ENCODE data around the gene LINGO3. TPM values are rescaled to one million over a fixed set of nuclear protein-coding genes. Genes with fewer than 3 reads are reported as not detected.

Gene LINGO3
- total RNA-seq, 1 donor from 2014 or later, result 0.26 TPM

DNA sequence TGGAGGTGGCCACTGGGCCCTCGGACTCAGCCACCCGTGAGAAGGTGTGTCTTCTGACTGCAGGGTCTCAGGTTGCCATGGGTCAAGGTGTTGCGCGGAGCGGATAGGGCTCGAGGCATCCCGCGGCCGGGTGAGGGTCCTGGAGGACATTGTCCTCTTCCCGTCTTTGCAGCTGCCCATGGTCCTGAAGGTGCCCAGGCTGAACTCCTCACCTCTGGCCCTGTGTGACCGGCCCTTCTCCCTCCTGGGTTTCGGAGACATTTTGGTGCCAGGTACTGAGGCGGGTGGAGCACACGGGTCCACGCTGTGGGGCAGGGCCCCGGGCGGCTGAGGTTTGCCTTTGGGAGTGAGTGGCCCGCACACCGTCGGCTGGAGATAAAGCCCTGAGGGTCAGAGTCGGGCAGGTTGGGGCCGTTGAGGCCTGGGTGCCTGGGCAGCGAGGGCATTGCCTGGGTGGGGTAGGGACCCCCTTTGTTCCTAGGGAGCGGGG lies 36.5 kb upstream of the LINGO3 start:
- no peak for DNase-seq
- Mint-ChIP-seq H3K27me3 (no peaks in the 10 kb centered on the region), H3K4me3 (no peak overlapping the region), H3K27ac (no peak overlapping the region), H3K36me3 (ENCODE audit: low read depth) (peaks cover 7% of the 10 kb centered on the region), H3K9me3 (no peaks in the 10 kb centered on the region), H3K4me1 (no peaks in the 10 kb centered on the region)
- intact Hi-C loops (cut with micrococcal nuclease), result no loop called here

GRCh38 chr19:2343289-2343982 lies 35.5 kb upstream of the LINGO3 start:
- Mint-ChIP-seq H3K9me3 (no peaks in the 10 kb centered on the region), H3K36me3 (ENCODE audit: low read depth) (peaks cover 7% of the 10 kb centered on the region), H3K27ac (no peak overlapping the region), H3K4me3 (no peak overlapping the region), H3K27me3 (no peaks in the 10 kb centered on the region), H3K4me1 (no peaks in the 10 kb centered on the region)
- no peak for DNase-seq
- intact Hi-C loops (cut with micrococcal nuclease), result no loop called here

- H3K4me3 Mint-ChIP-seq, result no peak overlapping the region
- intact Hi-C loops (cut with micrococcal nuclease), result no loop called here
- peaks cover 7% of the 10 kb centered on the region for H3K36me3 Mint-ChIP-seq (ENCODE audit: low read depth)
- H3K27me3 Mint-ChIP-seq, result no peaks in the 10 kb centered on the region
- DNase-seq, result no peak
- no peaks in the 10 kb centered on the region for H3K4me1 Mint-ChIP-seq
- no peaks in the 10 kb centered on the region for H3K9me3 Mint-ChIP-seq
- no peak overlapping the region for H3K27ac Mint-ChIP-seq
These were observed 34.8 kb upstream of the LINGO3 start for GRCh38 chr19:2342656-2343288.

DNA sequence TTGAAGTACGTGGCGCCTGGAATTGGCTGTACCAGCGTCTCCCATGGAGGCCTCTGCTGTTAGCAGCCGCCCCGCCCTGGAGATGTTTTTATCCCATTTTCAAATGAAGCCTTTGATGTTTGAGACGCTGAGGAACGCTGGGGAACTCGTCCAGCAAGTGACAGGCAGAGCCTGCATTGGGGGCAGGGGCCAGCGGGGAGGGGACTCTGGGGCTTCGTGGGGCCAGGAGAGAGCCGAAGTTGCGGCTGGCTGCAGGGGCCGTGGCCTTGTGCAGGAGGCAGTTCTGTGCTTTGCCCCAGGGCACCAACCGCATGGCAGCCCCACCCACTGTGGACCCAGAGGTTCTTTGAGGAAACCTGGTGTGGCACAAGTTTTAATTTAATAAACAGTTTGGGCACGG lies 34.0 kb upstream of the LINGO3 start:
- DNase-seq, result no peak
- Mint-ChIP-seq H3K27ac (no peak overlapping the region), H3K4me1 (no peaks in the 10 kb centered on the region), H3K9me3 (no peaks in the 10 kb centered on the region), H3K27me3 (no peaks in the 10 kb centered on the region), H3K36me3 (ENCODE audit: low read depth) (peaks cover 8% of the 10 kb centered on the region), H3K4me3 (no peak overlapping the region)
- intact Hi-C loops (cut with micrococcal nuclease), result no loop called here

DNA sequence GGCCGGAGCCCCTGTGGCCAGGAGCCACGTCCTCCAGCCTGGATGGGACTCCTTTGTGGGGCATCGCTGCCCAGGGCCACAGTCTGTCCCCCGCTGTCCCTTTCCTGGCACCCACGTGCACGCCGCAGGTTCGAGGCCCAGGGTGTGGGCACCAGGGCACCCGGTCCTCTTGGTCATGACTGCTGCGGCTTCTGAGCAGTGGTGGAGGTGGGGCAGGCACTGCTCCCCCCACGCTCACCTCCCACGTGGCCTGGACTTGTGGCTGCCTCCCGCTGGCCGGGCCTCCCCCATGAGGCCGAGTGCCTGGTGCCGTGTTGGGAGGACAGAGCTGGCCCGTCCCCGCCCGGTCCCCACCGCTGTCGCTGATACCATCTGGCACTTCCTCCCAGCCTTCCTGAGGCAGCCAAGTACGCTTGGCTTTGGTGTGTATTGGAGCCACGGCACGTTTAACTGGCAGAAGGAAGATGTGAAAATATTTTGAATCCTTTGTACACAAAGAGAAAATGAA lies 33.3 kb upstream of the LINGO3 start:
- Mint-ChIP-seq H3K27me3 (no peaks in the 10 kb centered on the region), H3K4me3 (no peak overlapping the region), H3K27ac (no peak overlapping the region), H3K9me3 (peaks cover under 1% of the 10 kb centered on the region), H3K36me3 (ENCODE audit: low read depth) (peaks cover 11% of the 10 kb centered on the region), H3K4me1 (peaks cover under 1% of the 10 kb centered on the region)
- intact Hi-C loops (cut with micrococcal nuclease), result no loop called here
- no peak for DNase-seq

- no peak for DNase-seq
- peaks cover 6% of the 10 kb centered on the region for H3K9me3 Mint-ChIP-seq
- H3K4me3 Mint-ChIP-seq, result no peak overlapping the region
- H3K27ac Mint-ChIP-seq, result no peak overlapping the region
- peaks cover 7% of the 10 kb centered on the region for H3K4me1 Mint-ChIP-seq
- intact Hi-C loops (cut with micrococcal nuclease), result no loop called here
- H3K36me3 Mint-ChIP-seq (ENCODE audit: low read depth), result peaks cover 14% of the 10 kb centered on the region
- H3K27me3 Mint-ChIP-seq, result no peaks in the 10 kb centered on the region
These were observed 32.7 kb upstream of the LINGO3 start for GRCh38 chr19:2340496-2341243.

GRCh38 chr19:2339644-2340310 lies 31.8 kb upstream of the LINGO3 start:
- no peak overlapping the region for H3K27ac Mint-ChIP-seq
- peaks cover 16% of the 10 kb centered on the region for H3K36me3 Mint-ChIP-seq (ENCODE audit: low read depth)
- DNase-seq, result no peak
- H3K27me3 Mint-ChIP-seq, result no peaks in the 10 kb centered on the region
- H3K4me1 Mint-ChIP-seq, result peaks cover 8% of the 10 kb centered on the region
- peaks cover 10% of the 10 kb centered on the region for H3K9me3 Mint-ChIP-seq
- intact Hi-C loops (cut with micrococcal nuclease), result no loop called here
- no peak overlapping the region for H3K4me3 Mint-ChIP-seq

GRCh38 chr19:2338751-2339643 lies 31.0 kb upstream of the LINGO3 start:
- H3K4me1 Mint-ChIP-seq, result peaks cover 8% of the 10 kb centered on the region
- DNase-seq, result no peak
- peaks cover 10% of the 10 kb centered on the region for H3K9me3 Mint-ChIP-seq
- no peaks in the 10 kb centered on the region for H3K27me3 Mint-ChIP-seq
- no peak overlapping the region for H3K27ac Mint-ChIP-seq
- H3K36me3 Mint-ChIP-seq (ENCODE audit: low read depth), result peaks cover 16% of the 10 kb centered on the region
- intact Hi-C loops (cut with micrococcal nuclease), result no loop called here
- H3K4me3 Mint-ChIP-seq, result no peak overlapping the region

- no peak overlapping the region for H3K4me3 Mint-ChIP-seq
- DNase-seq, result no peak
- intact Hi-C loops (cut with micrococcal nuclease), result no loop called here
- H3K9me3 Mint-ChIP-seq, result peaks cover 10% of the 10 kb centered on the region
- H3K27ac Mint-ChIP-seq, result no peak overlapping the region
- no peaks in the 10 kb centered on the region for H3K27me3 Mint-ChIP-seq
- peaks cover 8% of the 10 kb centered on the region for H3K4me1 Mint-ChIP-seq
- peaks cover 16% of the 10 kb centered on the region for H3K36me3 Mint-ChIP-seq (ENCODE audit: low read depth)
These were observed 30.2 kb upstream of the LINGO3 start for GRCh38 chr19:2338055-2338615.

DNA sequence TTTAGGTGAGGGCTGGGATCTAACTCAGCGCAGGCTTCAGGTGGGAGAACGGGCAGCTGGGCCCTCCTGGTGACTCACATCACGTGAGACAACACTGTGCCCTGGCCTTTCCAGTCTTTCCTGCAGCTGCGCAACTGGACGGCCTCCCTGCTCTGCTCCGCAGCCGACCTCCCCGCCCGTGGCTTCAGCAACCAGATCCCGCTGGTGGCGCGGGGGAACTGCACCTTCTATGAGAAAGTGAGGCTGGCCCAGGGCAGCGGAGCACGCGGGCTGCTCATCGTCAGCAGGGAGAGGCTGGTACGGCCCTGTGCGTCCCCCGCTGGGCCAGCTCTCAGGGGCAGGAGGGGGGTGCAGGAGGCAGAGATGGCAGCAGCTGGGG lies 29.4 kb upstream of the LINGO3 start:
- H3K4me1 Mint-ChIP-seq, result peaks cover 12% of the 10 kb centered on the region
- peaks cover 16% of the 10 kb centered on the region for H3K36me3 Mint-ChIP-seq (ENCODE audit: low read depth)
- no peak for DNase-seq
- no peak overlapping the region for H3K4me3 Mint-ChIP-seq
- intact Hi-C loops (cut with micrococcal nuclease), result no loop called here
- peaks cover 10% of the 10 kb centered on the region for H3K9me3 Mint-ChIP-seq
- no peak overlapping the region for H3K27ac Mint-ChIP-seq
- no peaks in the 10 kb centered on the region for H3K27me3 Mint-ChIP-seq

GRCh38 chr19:2336528-2337328 lies 28.8 kb upstream of the LINGO3 start:
- no peaks in the 10 kb centered on the region for H3K27me3 Mint-ChIP-seq
- peaks cover 16% of the 10 kb centered on the region for H3K4me1 Mint-ChIP-seq
- peaks cover 10% of the 10 kb centered on the region for H3K9me3 Mint-ChIP-seq
- intact Hi-C loops (cut with micrococcal nuclease), result no loop called here
- no peak overlapping the region for H3K27ac Mint-ChIP-seq
- no peak for DNase-seq
- no peak overlapping the region for H3K4me3 Mint-ChIP-seq
- peaks cover 17% of the 10 kb centered on the region for H3K36me3 Mint-ChIP-seq (ENCODE audit: low read depth)

GRCh38 chr19:2335848-2336247 lies 27.9 kb upstream of the LINGO3 start:
- Mint-ChIP-seq H3K4me1 (peaks cover 22% of the 10 kb centered on the region), H3K9me3 (peaks cover 10% of the 10 kb centered on the region), H3K27me3 (no peaks in the 10 kb centered on the region), H3K36me3 (ENCODE audit: low read depth) (peaks cover 15% of the 10 kb centered on the region), H3K4me3 (no peak overlapping the region), H3K27ac (no peak overlapping the region)
- DNase-seq, result no peak
- intact Hi-C loops (cut with micrococcal nuclease), result no loop called here
